TTC549 (cell line): Measurements from ENCODE around the gene FBXO31.
"Not testable (repeated sequence)": the region's sequence is repeated elsewhere in the genome, so short reads cannot be mapped to it uniquely, and the experiment has no call there.

Source experiments
- FAIRE-seq: peaks from 2 replicates; lab custom pipeline; 2012; peaks lifted over from hg19 to GRCh38; lab: Jason Lieb, UNC

Gene FBXO31

GRCh38 chr16:87342978-87343752, 40.4 kb downstream of the FBXO31 start:
- no peak for FAIRE-seq

- no peak for FAIRE-seq
Measured at GRCh38 chr16:87342504-87342903, 41.1 kb downstream of the FBXO31 start.

- no peak for FAIRE-seq
Measured at GRCh38 chr16:87340198-87340597, 43.4 kb downstream of the FBXO31 start.

GRCh38 chr16:87339724-87340105, 43.9 kb downstream of the FBXO31 start:
- FAIRE-seq = not testable (repeated sequence)

- FAIRE-seq = no peak
Measured at GRCh38 chr16:87339086-87339723, 44.4 kb downstream of the FBXO31 start.

GRCh38 chr16:87338155-87338765, 45.3 kb downstream of the FBXO31 start:
- FAIRE-seq = no peak

GRCh38 chr16:87337262-87337771, 46.3 kb downstream of the FBXO31 start:
- no peak for FAIRE-seq

- FAIRE-seq = no peak
Measured at GRCh38 chr16:87336434-87337240, 46.9 kb downstream of the FBXO31 start.

- FAIRE-seq = no peak
Measured at GRCh38 chr16:87335625-87336433, 47.7 kb downstream of the FBXO31 start.

- no peak for FAIRE-seq
Measured at GRCh38 chr16:87334651-87335624, 48.6 kb downstream of the FBXO31 start.

GRCh38 chr16:87333581-87334331, 49.8 kb downstream of the FBXO31 start:
- FAIRE-seq = no peak

- no peak for FAIRE-seq
Measured at GRCh38 chr16:87333101-87333500, 50.5 kb downstream of the FBXO31 start.

- no peak for FAIRE-seq
Measured at GRCh38 chr16:87332150-87332549, 51.4 kb downstream of the FBXO31 start.

- no peak for FAIRE-seq
Measured at GRCh38 chr16:87331241-87331801, 52.3 kb downstream of the FBXO31 start.

- FAIRE-seq = no peak
Measured at GRCh38 chr16:87330646-87331045, 52.9 kb downstream of the FBXO31 start.

- FAIRE-seq = no peak
Measured at GRCh38 chr16:87330257-87330624, 53.3 kb downstream of the FBXO31 start.

GRCh38 chr16:87329436-87330256, 53.9 kb downstream of the FBXO31 start:
- FAIRE-seq = no peak

GRCh38 chr16:87328846-87329245, 54.7 kb downstream of the FBXO31 start:
- no peak for FAIRE-seq
